ENCODE data around the gene MYMX. TPM values are rescaled to one million over a fixed set of nuclear protein-coding genes. Genes with fewer than 3 reads are reported as not detected.
A peak's percentile ranks its signal among the peaks of the same experiment; 100 is the strongest.

MYMX gene
- total and polyA plus RNA-seq, 2 of the 13 experiments (the other 11 are each of a cell fraction or from before 2014, with no cell fraction given), result not detected

DNA sequence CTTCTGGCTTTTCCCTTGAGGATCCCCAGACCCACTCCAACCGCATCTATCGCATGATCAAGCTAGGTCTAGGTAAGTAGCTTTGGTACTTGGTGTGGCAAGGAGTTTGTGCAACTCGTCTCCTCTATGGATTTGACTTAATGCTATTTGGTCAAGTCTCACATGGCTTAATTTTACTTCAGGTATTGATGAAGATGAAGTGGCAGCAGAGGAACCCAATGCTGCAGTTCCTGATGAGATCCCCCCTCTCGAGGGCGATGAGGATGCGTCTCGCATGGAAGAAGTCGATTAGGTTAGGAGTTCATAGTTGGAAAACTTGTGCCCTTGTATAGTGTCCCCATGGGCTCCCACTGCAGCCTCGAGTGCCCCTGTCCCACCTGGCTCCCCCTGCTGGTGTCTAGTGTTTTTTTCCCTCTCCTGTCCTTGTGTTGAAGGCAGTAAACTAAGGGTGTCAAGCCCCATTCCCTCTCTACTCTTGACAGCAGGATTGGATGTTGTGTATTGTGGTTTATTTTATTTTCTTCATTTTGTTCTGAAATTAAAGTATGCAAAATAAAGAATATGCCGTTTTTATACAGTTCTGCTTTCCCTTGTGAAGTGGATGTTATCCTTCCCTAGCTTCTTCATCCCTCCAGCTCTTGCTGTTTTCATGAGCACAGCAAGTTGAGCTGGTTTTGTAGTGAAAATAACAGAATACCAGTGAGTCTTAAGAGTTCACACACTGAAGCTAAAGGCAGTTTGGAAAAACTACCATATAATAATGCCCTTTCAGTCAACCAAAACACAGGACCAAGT lies 36.8 kb downstream of the MYMX start:
- H3K36me3 ChIP-seq (replicated peaks in 1 of 2; ENCODE audit: control insufficient read depth in 1 of 2, insufficient read depth in 2 of 2, low read length in 2 of 2), result peaks cover 45 to 68% of the 10 kb centered on the region in 2 experiments
- in situ Hi-C loops (cut with HindIII; ENCODE audit: extremely low pct_ligation_motif_present, low pct_unique_long_range_greater_than_20kb) (no loop called here), intact Hi-C loops (cut with micrococcal nuclease; ENCODE audit: unreplicated experiment) (loop anchor here (5.0 kb wide), 1 partner anchor 156 kb away; no protein-coding TSS in a partner anchor)
- no peak overlapping the region for H3K9ac ChIP-seq (ENCODE audit: insufficient read depth, low read depth, low read length)
- FAIRE-seq, result peak; percentile 15
- CTCF ChIA-PET (ENCODE audit: low intra/inter-chr PET ratio, low total read pairs), result interaction anchor here (0.7 to 2.0 kb wide), 3 partner anchors 32 to 157 kb away, joined by 3 to 5 read pairs (median 3); no protein-coding TSS in a partner anchor
- H3K4me2 ChIP-seq (ENCODE audit: low read depth, low read length), result no peak overlapping the region
- DNase-seq (ENCODE audit: low spot score), result peak; percentile 70
- H3K4me1 ChIP-seq (ENCODE audit: insufficient read depth, low read length), result peaks cover 87% of the 10 kb centered on the region
- H3K4me3 ChIP-seq (replicated peaks in 1 of 3; ENCODE audit: insufficient read depth in 1 of 3, low read depth in 2 of 3, low read length in 3 of 3), result no peak overlapping the region
- H4K20me1 ChIP-seq (ENCODE audit: insufficient read depth, low read length), result peaks cover 80% of the 10 kb centered on the region
- BruUV-seq (replicated peaks), result TSS peak; percentile 3
- peaks cover 48% of the 10 kb centered on the region for H3K79me2 ChIP-seq (ENCODE audit: insufficient read depth, low read length)
- POLR2A ChIA-PET, result interaction anchor here (1.0 to 6.0 kb wide), 4 partner anchors 8 to 624 kb away, joined by 3 to 264 read pairs (median 4); partner anchors contain the start of genes AARS2, GTPBP2 and HSP90AB1
- peak; percentile 5; the same call in 2 of the 3 replicates for ATAC-seq
- no peaks in the 10 kb centered on the region; a peak in 1 of 5 replicates for H3K27me3 ChIP-seq (ENCODE audit: control insufficient read depth in 1 of 2, insufficient read depth in 2 of 2, low read length in 2 of 2)
- no peak overlapping the region for H2AFZ ChIP-seq (ENCODE audit: low read length)
- no peaks in the 10 kb centered on the region for H3K9me3 ChIP-seq (ENCODE audit: low read length)
- 82% methylated on average over 10 of the region's 10 CpGs for WGBS (ENCODE audit: low lambda C conversion rate)
- H3K27ac ChIP-seq (ENCODE audit: extremely low read length, insufficient read depth, low read length), result no peak overlapping the region
- TF ChIP-seq AKAP8 (CRISPR knock-in tag; IDR thresholded peaks at IDR 0.05), result no peak
- TF ChIP-seq ZFX (CRISPR knock-in tag; IDR thresholded peaks at IDR 0.05; ENCODE audit: low read depth), result no peak
- no peak for TF ChIP-seq BCLAF1 (IDR thresholded peaks at IDR 0.05)
- TF ChIP-seq AGO1 (IDR thresholded peaks at IDR 0.05; ENCODE audit: low read depth, low read length, poor library complexity, severe bottlenecking), result no peak
- no peak for TF ChIP-seq GPN1 (CRISPR knock-in tag; IDR thresholded peaks at IDR 0.05; ENCODE audit: borderline replicate concordance)
- TF ChIP-seq NRL (CRISPR knock-in tag; IDR thresholded peaks at IDR 0.05; ENCODE audit: borderline replicate concordance), result 0 out of 2 replicates have a peak, but pooled peaks have one; percentile 13
- TF ChIP-seq YY1 (IDR thresholded peaks at IDR 0.05; ENCODE audit: insufficient read depth, insufficient replicate concordance, low read depth, low read length), result no peak
- TF ChIP-seq SAP130 (CRISPR knock-in tag; IDR thresholded peaks at IDR 0.05; ENCODE audit: low read depth), result 0 out of 2 replicates have a peak, but pooled peaks have one; percentile 18
- no peak for TF ChIP-seq ZNF563 (CRISPR knock-in tag; IDR thresholded peaks at IDR 0.05)
- TF ChIP-seq, protein P1, sequence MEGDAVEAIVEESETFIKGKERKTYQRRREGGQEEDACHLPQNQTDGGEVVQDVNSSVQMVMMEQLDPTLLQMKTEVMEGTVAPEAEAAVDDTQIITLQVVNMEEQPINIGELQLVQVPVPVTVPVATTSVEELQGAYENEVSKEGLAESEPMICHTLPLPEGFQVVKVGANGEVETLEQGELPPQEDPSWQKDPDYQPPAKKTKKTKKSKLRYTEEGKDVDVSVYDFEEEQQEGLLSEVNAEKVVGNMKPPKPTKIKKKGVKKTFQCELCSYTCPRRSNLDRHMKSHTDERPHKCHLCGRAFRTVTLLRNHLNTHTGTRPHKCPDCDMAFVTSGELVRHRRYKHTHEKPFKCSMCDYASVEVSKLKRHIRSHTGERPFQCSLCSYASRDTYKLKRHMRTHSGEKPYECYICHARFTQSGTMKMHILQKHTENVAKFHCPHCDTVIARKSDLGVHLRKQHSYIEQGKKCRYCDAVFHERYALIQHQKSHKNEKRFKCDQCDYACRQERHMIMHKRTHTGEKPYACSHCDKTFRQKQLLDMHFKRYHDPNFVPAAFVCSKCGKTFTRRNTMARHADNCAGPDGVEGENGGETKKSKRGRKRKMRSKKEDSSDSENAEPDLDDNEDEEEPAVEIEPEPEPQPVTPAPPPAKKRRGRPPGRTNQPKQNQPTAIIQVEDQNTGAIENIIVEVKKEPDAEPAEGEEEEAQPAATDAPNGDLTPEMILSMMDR (CRISPR knock-in tag; IDR thresholded peaks at IDR 0.05), result peak; percentile 63
- TF ChIP-seq ZFP62 (CRISPR knock-in tag; IDR thresholded peaks at IDR 0.05), result no peak
- TF ChIP-seq ZFP36L1 (CRISPR knock-in tag; IDR thresholded peaks at IDR 0.05), result no peak
- no peak for TF ChIP-seq EEA1 (CRISPR knock-in tag; IDR thresholded peaks at IDR 0.05; ENCODE audit: borderline replicate concordance)
- no peak for TF ChIP-seq ZNF878 (CRISPR knock-in tag; IDR thresholded peaks at IDR 0.05)
- no peak for TF ChIP-seq ZBTB14 (CRISPR knock-in tag; IDR thresholded peaks at IDR 0.05)
- no peak for TF ChIP-seq ZNF781 (CRISPR knock-in tag; IDR thresholded peaks at IDR 0.05; ENCODE audit: borderline replicate concordance, not compliant biosample characterization)
- no peak for TF ChIP-seq PAX8 (CRISPR knock-in tag; IDR thresholded peaks at IDR 0.05; ENCODE audit: borderline replicate concordance)
